Measurements from ENCODE around the gene MAP3K7.
"Not testable (repeated sequence)": the region's sequence is repeated elsewhere in the genome, so short reads cannot be mapped to it uniquely, and the experiment has no call there.

MAP3K7 gene

GRCh38 chr6:90578894-90579549 is 7.8 kb downstream of the MAP3K7 start:
- DNase-seq (ENCODE audit: low read depth, low spot score), result no peak

GRCh38 chr6:90575267-90575666 is 11.6 kb downstream of the MAP3K7 start:
- DNase-seq (ENCODE audit: low read depth, low spot score), result no peak

DNA sequence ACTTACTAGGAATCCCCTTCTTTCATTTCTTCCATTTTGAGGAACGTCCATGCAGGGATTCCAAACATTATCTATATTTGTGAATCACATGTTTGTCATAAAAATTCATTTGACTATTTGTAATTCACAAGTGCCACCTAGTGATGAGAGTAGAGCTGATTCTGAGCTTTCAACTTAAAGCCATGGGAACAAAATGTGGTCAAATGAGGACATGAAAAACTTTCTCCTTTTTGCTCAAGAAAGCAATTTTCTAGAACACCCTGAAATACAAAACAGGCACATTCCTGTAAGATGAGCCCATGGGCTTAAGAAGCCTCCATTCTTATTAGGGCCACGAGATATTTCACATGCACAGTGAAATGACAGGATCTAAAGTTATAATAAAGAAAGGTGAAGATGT is 12.3 kb downstream of the MAP3K7 start:
- no peak for DNase-seq (ENCODE audit: low read depth, low spot score)

- DNase-seq (ENCODE audit: low read depth, low spot score), result no peak
These were observed 13.2 kb downstream of the MAP3K7 start for GRCh38 chr6:90573624-90574023.

DNA sequence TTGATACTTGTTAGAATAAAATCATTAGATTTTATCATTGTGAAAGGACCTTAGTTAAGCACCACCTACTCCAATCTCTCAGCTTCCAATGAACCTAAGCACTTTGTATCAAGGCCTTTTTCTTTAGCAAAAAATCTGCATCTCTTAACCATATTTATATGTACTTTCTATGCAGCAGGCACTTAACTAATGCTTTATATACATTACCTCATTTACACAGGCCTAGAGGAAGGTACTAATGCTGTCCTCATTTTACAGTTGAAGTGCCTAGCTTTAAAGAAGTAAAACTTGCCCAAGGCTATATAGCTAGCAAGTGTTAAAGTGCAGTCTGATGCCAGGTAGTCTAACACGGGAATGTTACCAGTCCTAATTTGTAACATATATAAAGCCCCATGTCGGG is 14.0 kb downstream of the MAP3K7 start:
- DNase-seq (ENCODE audit: low read depth, low spot score), result no peak

DNA sequence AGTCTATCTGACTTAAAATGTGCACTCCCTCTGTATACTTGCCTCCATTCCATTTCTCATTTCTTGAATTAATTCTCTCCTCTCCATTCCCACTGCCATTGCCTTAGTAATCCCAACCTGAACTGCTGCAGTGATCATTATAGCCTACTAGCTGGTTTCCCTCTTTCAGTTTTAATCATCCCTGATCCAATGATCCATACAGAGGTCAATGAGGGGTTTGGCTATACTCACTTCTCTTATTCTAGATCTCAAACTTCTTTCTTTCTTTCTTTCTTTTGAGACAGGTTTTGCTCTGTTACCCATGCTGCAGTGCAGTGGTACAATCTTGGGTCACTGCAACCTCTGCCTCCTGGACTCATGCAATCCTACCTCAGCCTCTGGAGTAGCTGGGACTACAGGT is 17.6 kb downstream of the MAP3K7 start:
- no peak for DNase-seq (ENCODE audit: low read depth, low spot score)

DNA sequence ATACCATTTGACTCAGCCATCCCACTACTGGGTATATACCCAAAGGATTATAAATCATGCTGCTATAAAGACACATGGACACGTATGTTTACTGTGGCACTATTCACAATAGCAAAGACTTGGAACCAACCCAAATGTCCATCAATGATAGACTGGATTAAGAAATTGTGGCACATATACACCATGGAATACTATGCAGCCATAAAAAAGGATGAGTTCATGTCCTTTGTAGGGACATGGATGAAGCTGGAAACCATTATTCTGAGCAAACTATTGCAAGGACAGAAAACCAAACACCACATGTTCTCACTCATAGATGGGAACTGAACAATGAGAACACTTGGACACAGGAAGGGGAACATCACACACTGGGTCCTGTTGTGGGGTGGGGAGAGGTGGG is 19.2 kb downstream of the MAP3K7 start:
- not testable (repeated sequence) for DNase-seq (ENCODE audit: low read depth, low spot score)

GRCh38 chr6:90562341-90562740 is 24.5 kb downstream of the MAP3K7 start:
- not testable (repeated sequence) for DNase-seq (ENCODE audit: low read depth, low spot score)

DNA sequence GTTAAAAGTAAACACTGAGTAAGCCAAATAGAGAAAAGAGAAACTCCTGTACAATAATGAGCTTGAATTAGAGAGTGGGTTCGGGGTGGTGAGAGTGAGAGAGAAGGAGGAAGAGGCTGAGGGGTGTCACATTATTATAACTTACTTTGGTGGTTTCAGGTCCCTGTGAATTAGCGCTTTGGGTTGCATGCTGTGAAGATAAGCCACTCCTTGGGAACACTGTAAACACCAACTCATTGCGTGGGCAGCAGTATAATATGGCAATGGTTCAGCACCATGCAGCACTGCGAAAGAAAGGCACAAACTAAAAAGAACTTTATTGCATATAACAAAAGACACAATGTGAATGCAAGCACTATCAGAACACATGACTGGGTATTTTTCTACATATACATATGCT is 26.9 kb downstream of the MAP3K7 start:
- DNase-seq (ENCODE audit: low read depth, low spot score), result no peak

DNA sequence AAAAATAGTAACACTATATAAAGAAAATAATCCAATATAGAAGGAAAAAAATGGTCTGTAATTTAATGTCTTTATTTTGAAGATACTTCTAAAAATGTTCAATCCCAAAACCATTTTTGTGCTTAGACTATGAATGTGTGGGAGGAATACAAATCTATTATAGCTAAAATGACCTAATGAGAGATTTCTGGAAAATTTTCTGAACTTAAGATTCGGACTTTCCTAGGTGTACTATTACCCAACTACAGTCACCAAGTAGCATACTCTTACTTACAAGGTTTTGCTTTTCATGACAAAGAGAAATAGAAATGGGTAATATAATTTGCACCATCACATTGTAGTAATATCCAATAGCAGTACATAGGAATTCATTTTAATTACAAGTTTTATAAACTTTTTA is 29.9 kb downstream of the MAP3K7 start:
- DNase-seq (ENCODE audit: low read depth, low spot score), result no peak

- no peak for DNase-seq (ENCODE audit: low read depth, low spot score)
These were observed 38.9 kb downstream of the MAP3K7 start for GRCh38 chr6:90547991-90548390.

DNA sequence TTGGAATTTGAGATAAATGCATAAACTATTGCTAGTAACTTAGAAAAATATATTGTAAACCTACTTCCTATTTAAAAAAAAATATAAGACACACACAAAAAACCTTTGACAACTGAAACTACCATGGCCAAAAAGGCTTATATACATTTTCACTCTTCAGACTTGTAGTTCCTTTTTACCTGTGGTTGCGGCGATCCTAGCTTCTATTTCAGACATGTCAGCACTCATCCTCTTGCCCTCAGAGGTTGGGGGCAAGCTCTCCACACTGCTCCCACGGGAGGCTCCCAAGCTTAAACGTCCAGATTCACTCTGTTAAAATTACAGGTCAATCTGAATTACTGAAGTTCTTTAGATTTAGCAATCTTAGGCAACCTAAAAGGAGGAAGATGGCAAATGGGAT is 39.8 kb downstream of the MAP3K7 start:
- DNase-seq (ENCODE audit: low read depth, low spot score), result no peak

GRCh38 chr6:90545448-90545847 is 41.4 kb downstream of the MAP3K7 start:
- DNase-seq (ENCODE audit: low read depth, low spot score), result no peak

GRCh38 chr6:90544741-90545140 is 42.1 kb downstream of the MAP3K7 start:
- no peak for DNase-seq (ENCODE audit: low read depth, low spot score)

- DNase-seq (ENCODE audit: low read depth, low spot score), result no peak
These were observed 42.8 kb downstream of the MAP3K7 start for GRCh38 chr6:90544081-90544480.

DNA sequence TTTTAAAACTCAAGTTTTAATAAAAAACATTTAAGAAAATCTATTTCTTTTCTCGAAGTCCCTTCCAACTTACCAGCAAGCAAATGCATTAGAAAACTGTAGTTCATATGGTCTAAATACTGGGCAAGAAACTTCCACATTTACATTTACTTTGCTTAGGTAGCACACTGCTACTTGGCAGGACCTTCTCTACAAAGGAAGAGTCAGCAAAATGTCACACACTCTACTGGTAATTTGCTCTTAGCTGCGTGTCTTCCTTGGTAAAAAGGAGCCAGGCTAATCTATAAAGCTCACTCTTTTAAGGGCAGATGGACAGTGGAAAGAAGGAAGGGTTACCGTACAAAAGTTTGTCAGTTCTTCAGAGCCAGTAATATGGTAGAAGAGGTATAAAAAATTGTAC is 45.7 kb downstream of the MAP3K7 start:
- no peak for DNase-seq (ENCODE audit: low read depth, low spot score)

GRCh38 chr6:90538278-90539046 is 48.4 kb downstream of the MAP3K7 start:
- no peak for DNase-seq (ENCODE audit: low read depth, low spot score)

DNA sequence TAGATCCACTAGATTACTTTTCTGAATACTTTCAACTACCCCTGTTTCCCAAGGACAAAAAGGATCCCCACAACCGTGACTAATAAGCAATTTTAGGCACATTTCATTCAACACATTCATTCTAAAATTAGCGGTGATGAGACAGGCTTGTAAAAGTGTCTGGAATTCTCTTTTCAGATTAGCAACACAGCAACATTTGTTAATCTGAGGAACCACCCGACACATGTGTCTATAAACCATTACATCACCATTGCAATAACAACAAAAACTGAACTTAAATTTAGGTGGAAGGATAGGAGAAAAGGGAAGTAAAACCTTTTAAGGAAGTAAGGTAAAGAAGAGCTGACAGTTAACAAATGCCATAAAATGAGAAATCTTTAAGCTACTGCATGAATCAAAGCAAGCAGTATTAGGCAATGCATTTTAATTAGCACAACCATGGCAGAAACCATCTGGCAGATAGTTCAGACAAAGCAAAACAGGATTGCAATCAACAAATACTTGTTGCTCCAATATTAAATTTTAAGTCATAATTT is 49.1 kb downstream of the MAP3K7 start:
- DNase-seq (ENCODE audit: low read depth, low spot score), result no peak

DNA sequence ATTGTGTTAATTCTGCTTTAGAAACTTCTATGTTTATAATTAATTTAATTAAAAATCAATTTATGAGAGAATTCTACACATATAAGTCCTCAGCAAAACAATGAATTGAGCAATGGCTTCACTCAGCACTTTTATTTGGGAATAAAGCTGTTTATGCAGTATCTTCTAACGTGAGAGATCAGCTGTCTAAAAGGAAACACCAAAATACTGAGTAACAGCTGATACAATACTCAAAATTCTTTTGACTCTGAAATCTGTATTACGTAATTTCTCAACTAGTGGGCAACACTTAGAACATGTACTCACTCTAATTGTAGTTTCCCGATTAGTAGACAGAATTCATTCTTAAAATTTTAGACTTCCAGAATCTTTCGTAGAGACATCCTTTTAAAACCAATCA is 49.8 kb downstream of the MAP3K7 start:
- DNase-seq (ENCODE audit: low read depth, low spot score), result no peak

DNA sequence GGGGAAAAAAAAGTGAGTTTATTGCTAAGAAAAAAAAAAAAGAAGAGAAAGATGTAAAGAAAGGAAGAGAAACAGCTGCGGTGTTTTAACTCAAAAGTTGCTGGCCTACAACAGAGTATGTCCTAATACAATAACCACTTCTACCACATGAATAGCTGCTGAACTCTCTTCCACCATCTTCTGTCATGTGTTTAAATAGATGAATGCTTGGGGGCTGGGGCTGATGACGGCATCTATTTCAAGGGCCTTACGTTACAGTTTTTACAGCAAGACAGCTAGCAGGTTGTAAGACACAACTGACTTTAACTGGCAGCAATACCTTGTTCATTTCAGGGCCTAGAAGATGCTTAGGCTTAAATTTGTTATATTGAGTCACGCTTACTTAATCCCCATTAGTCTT is 50.4 kb downstream of the MAP3K7 start:
- DNase-seq (ENCODE audit: low read depth, low spot score), result no peak

GRCh38 chr6:90534337-90535025 is 52.4 kb downstream of the MAP3K7 start:
- DNase-seq (ENCODE audit: low read depth, low spot score), result no peak

- DNase-seq (ENCODE audit: low read depth, low spot score), result no peak
These were observed 53.1 kb downstream of the MAP3K7 start for GRCh38 chr6:90533615-90534336.
